Germinal center (tissue), 1 donor: Measurements from ENCODE around the gene MTFR1L.

ENCODE experiments used
- DNase-seq: peaks from one replicate; pipeline ENCODE4 v3.0.0; 2012; ENCODE audit warnings: mixed read lengths, low spot score

The MTFR1L gene

GRCh38 chr1:25808481-25809244 lies 11.1 kb upstream of the MTFR1L start:
- DNase-seq = no peak

GRCh38 chr1:25809283-25809926 lies 10.3 kb upstream of the MTFR1L start:
- DNase-seq = peak; percentile 47

GRCh38 chr1:25809929-25810328 lies 9.8 kb upstream of the MTFR1L start:
- DNase-seq = no peak

GRCh38 chr1:25810341-25811299 lies 9.1 kb upstream of the MTFR1L start:
- DNase-seq = peak; percentile 82

- no peak for DNase-seq
Observed at GRCh38 chr1:25811384-25812082, 8.2 kb upstream of the MTFR1L start.

GRCh38 chr1:25813071-25813733 lies 6.6 kb upstream of the MTFR1L start:
- no peak for DNase-seq

GRCh38 chr1:25813734-25814471 lies 5.9 kb upstream of the MTFR1L start:
- no peak for DNase-seq

- DNase-seq = no peak
Observed at GRCh38 chr1:25814549-25815087, 5.1 kb upstream of the MTFR1L start.

- DNase-seq = no peak
Observed at GRCh38 chr1:25815208-25816111, 4.3 kb upstream of the MTFR1L start.

GRCh38 chr1:25816112-25816718 lies 3.5 kb upstream of the MTFR1L start:
- no peak for DNase-seq

GRCh38 chr1:25817840-25818501 lies 1.8 kb upstream of the MTFR1L start:
- DNase-seq = no peak

- DNase-seq = no peak
Observed at GRCh38 chr1:25818569-25818968, 1.2 kb upstream of the MTFR1L start.

GRCh38 chr1:25820247-25821111 lies 725 bp downstream of the MTFR1L start:
- peak; percentile 89 for DNase-seq

- no peak for DNase-seq
Observed at GRCh38 chr1:25821112-25821476, 1.3 kb downstream of the MTFR1L start.

GRCh38 chr1:25821630-25822091 lies 1.9 kb downstream of the MTFR1L start:
- DNase-seq = no peak

GRCh38 chr1:25825605-25826004 lies 5.9 kb downstream of the MTFR1L start:
- no peak for DNase-seq

- no peak for DNase-seq
Observed at GRCh38 chr1:25826571-25826970, 6.8 kb downstream of the MTFR1L start.
